HG02884 (cell line): Measurements from ENCODE around the gene FAM240B.

ENCODE experiments used
- ATAC-seq: cut with Tn5 transposase; IDR thresholded peaks from one replicate; pipeline ENCODE4 v1.9.1; 2021; ENCODE audit warnings: mild to moderate bottlenecking, moderate library complexity; ENCODE audit not compliant: unreplicated experiment

The FAM240B gene

DNA sequence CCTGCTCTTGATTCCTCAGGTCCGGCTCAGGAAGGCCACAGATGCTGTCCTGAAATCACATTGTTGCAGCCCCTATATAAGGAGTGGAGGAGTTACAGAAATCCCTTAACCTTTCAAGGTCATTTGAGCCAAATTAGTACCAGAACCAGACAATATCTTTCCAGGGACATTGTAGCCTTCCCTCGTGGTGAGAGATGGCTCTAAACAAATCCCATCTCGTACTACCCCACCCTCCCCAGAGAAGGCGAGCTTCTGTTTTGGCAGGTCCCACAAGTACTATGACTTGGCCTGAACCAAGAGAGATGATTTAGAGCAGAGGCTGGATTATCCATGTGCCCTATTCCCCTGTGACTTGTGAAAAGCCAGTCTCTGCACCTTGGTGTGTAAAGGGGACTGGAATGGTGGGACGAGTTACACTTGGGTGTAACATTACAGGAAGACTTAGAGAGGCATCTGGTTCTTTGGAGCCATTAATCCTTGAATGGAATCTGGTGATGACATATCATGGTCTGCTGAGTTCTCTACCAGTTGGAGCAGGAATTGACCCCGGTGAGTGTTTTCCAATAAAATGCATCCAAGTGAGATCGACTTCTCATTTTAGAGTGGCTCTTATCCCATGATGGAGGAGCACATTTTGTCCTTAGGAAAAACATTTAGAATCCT lies at the start of gene FAM240B:
FAM240B (minus strand) TSS at position 51 of the 663 bp plus-strand sequence. CDS start 16,134 bp downstream, outside the sequence.
- no peak for ATAC-seq

DNA sequence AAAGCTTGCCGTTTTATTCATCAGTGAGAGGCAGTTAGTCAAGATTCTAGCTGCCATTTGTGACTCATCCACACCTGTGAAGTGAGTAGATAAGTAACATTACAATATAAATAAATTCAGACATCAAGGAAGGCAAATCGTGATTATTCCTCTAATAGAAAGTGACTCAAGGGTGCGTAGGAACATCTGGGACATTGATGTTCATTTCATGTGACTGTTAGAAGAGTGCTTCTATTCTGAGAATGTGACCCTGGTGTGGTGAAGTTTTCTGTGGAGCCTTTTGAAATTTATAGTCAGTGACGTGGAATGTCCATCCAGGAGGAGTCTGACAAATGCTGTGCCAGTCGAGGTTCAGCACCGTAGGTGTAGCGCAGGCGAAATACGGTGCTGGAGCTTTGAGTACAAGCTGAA lies 48.4 kb upstream of the FAM240B start:
- ATAC-seq = no peak

DNA sequence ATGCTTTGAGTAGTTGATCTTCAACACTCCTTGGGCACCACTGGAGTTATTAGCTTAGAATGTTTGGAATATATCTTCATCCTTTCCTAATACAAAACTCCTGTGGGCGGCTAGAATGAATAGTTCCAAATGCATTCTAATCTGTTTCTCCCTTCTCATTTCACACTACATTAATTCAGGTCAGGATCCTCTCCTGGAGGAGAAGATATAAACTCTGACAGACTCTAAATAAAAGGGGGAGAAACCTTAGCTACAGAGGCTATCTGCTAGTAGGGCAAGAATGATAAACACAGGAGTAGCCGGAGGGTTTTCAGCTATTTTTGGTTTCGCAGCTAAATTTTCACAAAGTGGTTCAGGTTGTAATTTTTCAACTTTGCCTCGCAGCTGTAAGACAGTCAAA lies 45.2 kb upstream of the FAM240B start:
- no peak for ATAC-seq

DNA sequence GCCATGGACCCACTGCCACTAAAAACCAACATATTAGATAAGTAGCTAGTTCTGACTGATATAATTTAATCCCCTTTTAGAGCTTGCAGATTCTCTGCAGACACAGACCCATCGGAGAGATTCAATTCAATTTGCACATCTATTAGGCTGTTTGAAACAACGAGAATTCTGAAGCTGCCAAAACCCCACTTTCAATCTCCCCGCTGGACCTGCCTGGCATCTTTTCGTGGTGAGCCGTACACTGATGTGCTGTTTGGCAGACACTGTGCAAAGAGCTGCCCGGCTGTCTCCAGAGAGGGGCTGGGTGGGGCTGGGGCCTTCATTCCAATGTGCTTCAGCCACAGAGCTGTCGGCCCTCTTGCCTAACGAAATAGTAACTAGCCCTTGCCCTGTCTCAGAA lies 42.1 kb upstream of the FAM240B start:
- ATAC-seq = no peak

DNA sequence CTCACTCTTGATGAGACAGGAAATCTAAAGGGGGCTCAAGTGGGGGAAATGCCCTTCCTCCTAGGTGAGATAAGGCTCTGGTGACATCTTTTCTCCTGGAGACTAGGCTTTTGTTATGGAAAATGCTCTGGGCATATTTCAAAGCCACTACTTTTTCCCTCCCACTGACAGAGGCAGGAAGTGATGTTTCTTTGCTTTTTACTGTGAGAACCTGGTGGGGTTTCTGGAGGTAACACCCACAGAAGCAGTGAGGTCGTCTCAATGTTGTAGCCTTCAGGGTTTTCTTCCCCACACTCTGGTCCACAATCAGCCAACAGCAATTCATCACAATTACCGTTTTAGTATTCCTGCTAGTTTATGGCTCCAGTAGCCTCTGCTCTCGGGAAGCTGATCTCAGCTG lies 41.4 kb upstream of the FAM240B start:
- ATAC-seq = no peak

DNA sequence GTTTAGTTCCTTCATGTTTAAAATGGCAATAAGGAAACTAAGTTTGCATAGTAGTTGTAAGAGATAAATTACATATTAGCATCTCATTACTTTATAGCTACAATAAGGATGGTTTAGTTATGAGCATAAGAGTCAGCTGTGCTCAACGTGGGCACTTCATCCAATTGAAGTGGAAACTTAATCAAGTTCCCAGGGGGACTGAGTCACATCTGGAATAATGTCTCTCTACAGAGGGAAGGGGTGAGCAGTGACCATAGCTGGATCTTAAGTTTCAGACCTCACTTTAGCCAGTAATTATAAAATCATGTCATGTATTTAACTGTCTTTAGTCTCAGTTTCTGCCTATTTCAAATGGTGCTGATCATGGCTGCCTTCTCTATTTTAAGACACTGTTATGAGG lies 36.8 kb upstream of the FAM240B start:
- ATAC-seq = no peak

DNA sequence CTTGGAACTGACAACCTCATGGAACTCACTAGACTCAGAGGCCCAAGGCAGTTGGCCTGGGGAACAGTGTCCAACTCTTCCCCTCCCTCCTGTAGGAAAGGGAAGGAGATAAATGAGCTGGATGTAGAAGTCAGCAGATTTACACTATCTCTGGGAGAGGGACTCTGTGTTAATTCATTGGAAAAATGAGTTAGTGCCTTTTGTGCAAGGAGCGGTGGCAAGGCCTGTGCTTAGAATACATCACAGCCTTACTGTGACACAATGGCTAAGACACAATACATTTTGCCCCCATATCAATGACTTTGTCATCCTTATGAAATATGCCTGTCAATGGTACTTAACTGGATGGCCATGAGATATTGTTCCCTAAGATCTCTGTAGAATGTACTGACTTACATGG lies 28.0 kb upstream of the FAM240B start:
- no peak for ATAC-seq

DNA sequence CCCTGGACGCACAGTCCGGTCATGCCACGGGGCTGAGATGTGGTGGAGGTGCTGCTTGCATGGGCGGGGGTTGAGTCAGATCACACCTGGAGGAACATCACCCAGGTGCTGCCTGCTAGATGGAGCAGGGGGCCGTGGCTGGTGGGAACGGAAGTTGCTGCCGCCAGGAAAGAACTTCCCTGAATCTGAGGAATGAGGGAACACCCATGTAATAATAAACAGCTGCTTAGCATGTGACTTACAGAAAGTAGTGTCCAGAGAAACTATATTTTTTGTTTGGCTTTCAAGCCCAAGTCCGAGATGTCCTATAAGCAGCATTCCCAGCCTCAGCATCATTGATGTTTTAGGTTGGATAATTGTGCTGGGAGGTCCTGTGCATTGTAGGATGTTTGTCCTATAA lies 27.1 kb upstream of the FAM240B start:
- no peak for ATAC-seq

DNA sequence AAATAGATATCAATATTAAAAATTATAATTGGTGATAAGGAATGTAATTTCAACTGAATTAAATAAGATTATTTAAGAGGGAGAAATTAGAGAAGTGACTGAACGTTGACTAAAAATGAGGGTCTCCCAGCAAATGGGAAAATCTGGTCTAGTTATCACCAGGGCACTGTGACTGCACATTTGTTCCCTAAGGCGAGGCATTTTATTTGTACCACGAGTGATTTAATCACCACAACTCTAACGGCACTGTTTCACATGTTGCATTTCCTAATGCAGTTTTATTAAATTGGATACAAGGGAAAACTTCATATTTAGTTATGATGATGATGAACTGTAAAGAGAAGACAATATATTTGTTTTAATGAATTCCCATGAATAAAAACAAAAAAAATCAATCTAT lies 26.4 kb upstream of the FAM240B start:
- ATAC-seq = no peak

DNA sequence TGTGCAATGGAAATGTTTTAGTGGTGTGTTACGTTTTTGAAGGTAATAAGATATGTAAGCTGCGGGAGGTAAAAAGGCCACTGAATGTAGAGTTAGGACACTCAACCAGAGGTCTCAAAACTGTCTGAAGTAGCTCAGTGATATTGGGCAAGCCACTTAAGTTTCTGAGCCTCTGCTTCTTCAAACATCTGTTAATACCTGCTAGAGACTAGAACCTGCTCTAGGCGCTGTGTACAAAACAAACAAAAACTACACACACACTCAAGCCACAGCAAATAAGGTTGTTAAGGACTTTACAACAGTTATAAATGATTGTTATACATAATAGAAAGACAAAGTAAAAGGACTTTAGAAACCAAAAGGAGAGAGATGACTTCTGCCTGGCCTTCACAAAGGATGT lies 24.6 kb upstream of the FAM240B start:
- ATAC-seq = no peak

DNA sequence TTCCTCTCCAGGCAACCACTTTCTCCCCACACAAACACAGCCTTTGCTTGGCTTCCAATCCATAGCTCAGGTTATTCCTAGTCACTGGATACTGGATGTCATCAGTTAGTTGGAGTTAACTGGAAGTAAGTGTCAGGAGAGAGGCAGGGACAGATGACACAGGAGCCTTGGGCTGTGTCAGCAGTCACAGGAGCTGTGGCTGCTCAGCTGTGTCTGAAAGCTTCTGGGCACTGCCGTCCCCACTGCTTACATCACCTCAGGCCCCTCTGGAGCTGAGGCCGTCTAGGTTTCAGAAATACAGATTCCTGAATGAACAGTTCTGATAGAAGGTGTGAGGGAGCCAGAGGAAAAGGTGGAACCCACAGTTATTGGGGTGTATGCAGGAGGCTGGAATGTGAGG lies 17.3 kb upstream of the FAM240B start:
- no peak for ATAC-seq

DNA sequence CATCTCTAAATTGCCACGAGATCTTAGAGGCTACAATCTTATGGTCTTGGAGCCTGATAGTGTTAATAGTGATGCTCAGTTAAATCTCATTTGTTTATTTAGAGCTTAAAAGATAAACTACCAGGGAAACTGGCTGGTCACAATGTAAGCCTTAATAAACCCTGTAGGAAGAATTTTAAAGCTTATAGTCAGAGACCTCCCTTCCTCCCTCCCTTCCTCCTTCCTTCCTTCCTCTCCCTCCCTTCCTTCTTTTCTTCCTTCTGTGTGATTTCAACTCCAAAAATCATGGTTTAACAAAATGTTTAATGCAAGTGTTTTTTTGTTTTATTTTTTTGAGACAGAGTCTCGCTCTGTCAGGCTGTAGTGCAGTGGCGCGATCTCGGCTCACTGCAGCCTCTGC lies 14.9 kb upstream of the FAM240B start:
- no peak for ATAC-seq

DNA sequence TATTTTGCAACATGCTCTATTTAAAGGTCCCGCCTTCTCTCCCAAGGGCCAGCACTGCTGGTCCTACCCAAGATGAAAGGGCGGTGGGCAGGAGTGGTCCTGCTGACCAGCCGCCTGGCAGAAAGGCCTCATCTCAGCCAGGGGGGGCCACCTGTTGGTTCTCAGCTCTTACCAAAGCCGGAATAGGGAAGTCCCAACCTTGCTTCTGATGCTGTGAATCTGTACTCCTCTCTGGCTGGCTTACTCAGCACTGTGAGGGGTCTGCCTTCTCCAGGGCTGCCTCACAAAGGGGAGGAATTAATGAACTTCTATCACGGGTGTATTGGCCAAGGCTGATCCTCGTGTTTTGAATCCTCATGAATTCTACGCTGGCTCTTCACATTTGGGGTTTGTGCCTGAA lies 13.6 kb upstream of the FAM240B start:
- ATAC-seq = no peak

DNA sequence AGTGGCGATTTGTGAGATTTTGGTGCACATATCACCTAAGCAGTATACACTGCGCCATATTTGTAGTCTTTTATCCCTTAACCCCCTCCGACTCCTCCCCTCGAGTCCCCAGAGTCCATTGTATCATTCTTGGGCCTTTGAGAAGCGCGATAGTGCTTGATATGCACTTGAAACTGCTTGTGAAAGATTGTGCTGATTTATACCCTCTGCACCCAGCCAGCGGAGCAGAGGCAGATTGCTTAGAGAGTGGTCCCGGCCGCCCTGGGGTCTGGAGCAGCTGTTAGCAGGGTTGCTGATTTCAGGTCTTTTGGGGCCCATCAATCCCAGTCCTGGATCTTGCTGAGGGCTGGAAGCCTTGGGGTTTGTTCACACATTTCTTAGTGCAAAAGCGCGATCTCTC lies 13.0 kb upstream of the FAM240B start:
- ATAC-seq = no peak

DNA sequence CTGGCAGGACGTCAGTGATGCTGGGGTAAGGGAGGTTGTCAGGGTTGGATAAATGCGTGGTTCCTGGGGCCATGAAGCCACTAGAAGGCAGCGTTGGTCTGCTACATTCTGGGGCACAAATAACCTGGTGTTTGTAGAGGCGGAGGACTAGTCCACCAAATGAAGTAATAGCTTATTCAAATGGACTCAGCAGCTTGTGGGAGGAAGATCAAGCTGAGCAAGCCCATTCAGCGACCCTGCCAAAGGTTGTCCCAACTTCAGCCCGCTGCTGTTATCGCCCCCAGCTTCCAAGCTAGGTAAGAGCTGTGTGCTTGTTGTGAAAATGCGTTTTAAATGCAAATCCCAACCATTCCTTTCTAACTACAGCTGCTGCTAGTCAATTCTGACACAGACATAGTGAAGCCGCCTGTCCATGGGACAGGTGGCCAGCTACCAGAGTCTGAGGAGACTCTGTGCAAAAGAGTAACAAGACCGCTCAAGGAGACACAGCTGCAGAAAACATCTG lies 7.6 kb upstream of the FAM240B start:
- ATAC-seq = no peak

DNA sequence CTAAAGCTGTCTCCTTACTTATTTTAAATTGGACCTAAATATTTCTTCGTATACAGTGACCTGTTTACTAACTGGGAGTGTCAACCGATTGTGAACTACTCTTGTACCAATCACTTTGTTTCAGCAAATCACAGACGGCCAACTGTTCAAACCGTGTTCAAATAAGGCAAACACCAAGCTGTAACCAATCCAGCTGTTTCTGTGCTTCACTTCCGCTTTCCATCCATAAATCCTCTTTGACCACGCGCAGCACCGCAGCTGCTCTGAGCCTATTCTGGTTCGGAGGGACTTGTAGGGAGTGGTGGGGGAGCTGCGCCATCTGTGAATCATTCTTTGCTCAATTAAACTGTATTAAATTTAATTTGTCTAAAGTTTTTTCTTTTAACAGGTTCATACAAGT lies 4.8 kb upstream of the FAM240B start:
- ATAC-seq = no peak

DNA sequence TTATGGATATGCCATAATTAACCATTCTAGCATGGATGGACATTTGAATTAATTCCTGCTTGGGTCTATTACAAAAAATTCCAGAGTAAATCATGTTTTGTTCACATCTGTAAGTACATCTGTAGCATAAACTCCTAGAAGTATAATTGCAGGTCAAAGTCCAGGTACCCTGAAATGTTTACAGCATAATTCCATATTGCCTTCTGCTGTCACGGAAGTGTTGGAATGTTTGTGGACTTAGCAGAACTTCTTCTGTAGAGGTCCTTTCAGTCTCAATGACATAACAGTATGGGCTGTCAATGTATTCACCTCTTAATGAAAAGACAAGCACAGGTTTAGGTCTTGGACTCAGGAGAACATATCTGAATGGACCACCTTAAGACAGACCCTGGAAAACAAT lies 1.8 kb downstream of the FAM240B start:
- ATAC-seq = no peak

DNA sequence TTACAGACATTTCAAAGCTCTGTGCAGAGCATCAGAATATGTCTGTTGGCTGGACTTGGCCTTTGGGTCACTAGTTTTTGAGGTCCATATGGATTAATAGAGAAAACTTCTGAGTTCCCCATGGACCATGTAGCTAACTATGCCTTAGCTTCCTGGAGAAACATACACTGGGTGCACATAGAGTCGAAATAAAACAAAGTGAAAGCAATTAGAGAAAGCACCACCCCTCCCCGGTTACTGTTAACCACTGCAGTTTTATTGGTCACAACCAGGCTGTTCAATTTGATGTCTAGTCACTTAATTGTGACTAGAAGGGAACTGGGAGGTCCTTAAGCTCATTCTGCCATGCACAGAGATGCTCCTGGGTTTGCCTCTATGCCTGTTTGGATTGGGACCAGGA lies 4.2 kb downstream of the FAM240B start:
- no peak for ATAC-seq

DNA sequence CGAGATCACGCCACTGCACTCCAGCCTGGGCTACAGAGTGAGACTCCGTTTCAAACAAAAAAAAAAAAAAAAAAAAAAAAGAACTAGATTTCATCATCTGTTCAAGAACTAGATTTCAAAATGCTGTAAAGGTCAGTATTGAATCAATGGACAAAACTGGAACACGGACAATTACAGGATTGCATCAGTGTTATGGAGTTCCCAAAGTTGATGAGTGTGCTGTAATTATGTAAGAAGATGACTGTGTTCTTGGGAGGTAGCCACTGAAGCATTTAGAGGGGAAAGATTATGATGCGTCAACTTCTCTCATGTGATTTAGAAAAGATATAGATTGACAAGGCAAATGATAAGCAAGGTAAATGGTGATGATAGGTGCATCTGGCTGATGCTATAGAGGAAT lies 6.5 kb downstream of the FAM240B start:
- no peak for ATAC-seq

DNA sequence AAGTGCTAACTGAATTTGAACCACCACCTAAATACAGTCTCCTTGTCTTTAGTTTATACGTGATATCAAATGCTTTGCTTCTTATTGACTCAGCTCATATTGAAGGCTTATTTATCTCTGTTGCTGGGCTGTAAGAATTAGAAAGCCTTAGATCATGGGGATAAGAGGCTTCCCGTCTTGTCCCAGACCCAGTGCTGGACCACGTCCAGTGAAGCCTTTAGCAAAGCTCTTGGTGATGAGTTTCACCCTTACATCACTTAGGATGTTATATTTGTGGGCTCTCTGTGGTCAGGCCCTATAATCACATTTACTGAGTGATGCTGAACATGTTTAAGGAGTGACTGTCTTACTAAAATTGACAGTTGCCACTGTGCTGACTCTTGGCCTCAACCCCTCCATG lies 11.2 kb downstream of the FAM240B start:
- no peak for ATAC-seq

DNA sequence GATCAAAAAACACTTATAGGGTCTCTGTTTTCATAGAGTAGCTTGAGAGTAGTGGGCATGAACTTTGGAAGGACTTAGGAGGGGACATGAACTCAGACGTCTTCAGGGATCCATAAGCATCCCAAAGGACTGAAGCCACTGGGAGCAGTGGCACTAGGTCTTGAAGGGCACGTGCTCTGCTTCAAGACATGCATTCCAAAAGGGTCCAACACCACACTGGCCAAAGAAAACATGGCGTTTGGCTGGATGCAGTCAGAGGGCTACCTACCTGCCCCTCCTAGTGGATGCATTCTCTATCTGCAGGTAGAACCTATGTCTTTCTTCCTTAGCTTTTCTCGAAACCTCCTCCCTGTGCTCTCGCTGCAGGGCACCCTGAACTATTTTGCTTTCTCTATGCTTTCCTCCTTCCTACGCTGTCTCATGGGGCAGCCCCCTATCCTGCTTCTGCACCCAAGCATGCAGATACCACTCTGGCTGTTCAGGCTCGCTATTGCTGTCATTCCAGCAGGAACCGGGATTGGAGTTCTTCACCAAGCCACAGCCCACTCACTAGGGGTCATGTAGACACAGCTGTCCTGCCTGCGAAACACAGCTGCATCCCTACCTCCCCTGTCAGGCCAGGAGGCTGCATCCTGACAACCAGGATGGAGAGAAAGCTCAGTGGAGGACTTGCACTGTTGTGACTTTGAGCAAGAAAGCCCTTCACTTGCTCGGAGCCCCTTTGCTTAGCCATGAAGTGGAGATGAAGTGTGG lies 11.9 kb downstream of the FAM240B start:
- no peak for ATAC-seq

DNA sequence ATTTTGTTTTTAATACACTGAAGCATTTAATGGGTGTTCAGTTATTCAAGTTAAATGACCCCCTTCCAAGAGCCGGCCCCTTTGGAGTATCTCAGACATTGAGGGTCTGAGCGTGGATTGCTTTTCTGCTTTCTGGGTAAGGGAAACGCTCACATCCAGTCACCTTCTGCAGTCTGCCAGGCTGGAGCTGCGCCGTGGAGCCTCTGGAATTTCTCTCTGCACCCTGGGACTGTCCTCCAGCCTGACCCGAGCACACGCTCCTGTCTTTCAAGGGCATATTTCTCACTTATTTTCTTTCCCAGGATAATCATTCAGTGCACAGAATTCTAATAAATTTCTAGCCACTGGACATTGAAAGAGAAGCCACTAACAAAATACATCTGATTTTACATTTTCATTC lies 13.4 kb downstream of the FAM240B start:
- ATAC-seq = no peak

DNA sequence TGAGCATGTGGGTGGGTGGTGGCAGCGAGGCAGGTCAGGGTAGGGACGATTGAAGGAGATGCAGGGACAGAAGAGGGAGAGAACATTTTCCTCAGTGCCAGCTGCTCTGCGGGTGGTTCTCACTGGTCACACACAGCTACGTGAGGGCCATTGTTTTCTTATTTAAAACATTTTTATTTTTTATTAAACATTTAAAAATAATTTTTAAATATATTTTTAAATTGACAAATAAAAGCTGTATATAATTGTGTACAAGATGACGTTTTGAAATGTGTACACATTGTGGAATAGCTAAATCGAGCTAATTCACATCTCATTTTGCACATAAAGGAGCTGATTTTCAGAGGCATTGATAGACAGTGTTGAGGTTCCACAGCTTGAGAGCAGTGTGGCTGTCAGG lies 14.0 kb downstream of the FAM240B start:
- no peak for ATAC-seq
